ENCODE data around the gene CHRNA4.

The CHRNA4 gene

GRCh38 chr20:63319164-63320040 lies 41.7 kb downstream of the CHRNA4 start:
- H3K4me1 ChIP-seq (ENCODE audit: low read length): no peaks in the 10 kb centered on the region
- H3K79me2 ChIP-seq (ENCODE audit: low read length): no peaks in the 10 kb centered on the region
- H3K36me3 ChIP-seq (replicated peaks; ENCODE audit: low read depth, low read length): no peaks in the 10 kb centered on the region
- no peak overlapping the region for H3K27ac ChIP-seq (ENCODE audit: low read length)
- no peak overlapping the region for H2AFZ ChIP-seq (ENCODE audit: low read depth, low read length)
- H3K27me3 ChIP-seq (ENCODE audit: low read depth, low read length): peaks cover 10% of the 10 kb centered on the region; the same call in 1 of the 2 replicates
- no peak overlapping the region for H3K4me3 ChIP-seq (ENCODE audit: low read length)
- TF ChIP-seq CTCF (IDR thresholded peaks at IDR 0.05; ENCODE audit: low read depth, low read length): no peak
- TF ChIP-seq EZH2phosphoT487 (IDR thresholded peaks at IDR 0.05; ENCODE audit: low read depth): no peak
- H3K9me3 ChIP-seq (ENCODE audit: insufficient read depth, low read length): no peaks in the 10 kb centered on the region
- no peak overlapping the region for H3K9ac ChIP-seq (ENCODE audit: low read length)
- no peaks in the 10 kb centered on the region for H4K20me1 ChIP-seq (ENCODE audit: insufficient read depth, low read length)
- H3K4me2 ChIP-seq (ENCODE audit: low read length): no peak overlapping the region

- no peaks in the 10 kb centered on the region for H3K9me3 ChIP-seq (ENCODE audit: insufficient read depth, low read length)
These were observed 42.6 kb downstream of the CHRNA4 start for GRCh38 chr20:63318391-63319163.

GRCh38 chr20:63317601-63318291 lies 43.4 kb downstream of the CHRNA4 start:
- Histone ChIP-seq H3K36me3 (replicated peaks; ENCODE audit: low read depth, low read length) (no peaks in the 10 kb centered on the region), H3K27ac (ENCODE audit: low read length) (no peak overlapping the region), H3K9ac (ENCODE audit: low read length) (no peak overlapping the region), H3K4me3 (ENCODE audit: low read length) (no peak overlapping the region), H3K79me2 (ENCODE audit: low read length) (no peaks in the 10 kb centered on the region), H2AFZ (ENCODE audit: low read depth, low read length) (no peak overlapping the region), H3K9me3 (ENCODE audit: insufficient read depth, low read length) (no peaks in the 10 kb centered on the region), H3K4me1 (ENCODE audit: low read length) (no peaks in the 10 kb centered on the region), H3K4me2 (ENCODE audit: low read length) (no peak overlapping the region), H4K20me1 (ENCODE audit: insufficient read depth, low read length) (no peaks in the 10 kb centered on the region), H3K27me3 (ENCODE audit: low read depth, low read length) (no peaks in the 10 kb centered on the region)
- no peak for TF ChIP-seq EZH2phosphoT487 (IDR thresholded peaks at IDR 0.05; ENCODE audit: low read depth)
- no peak for TF ChIP-seq CTCF (IDR thresholded peaks at IDR 0.05; ENCODE audit: low read depth, low read length)

More at GRCh38 chr20:63318391-63319163, 42.6 kb downstream of the CHRNA4 start:
- Histone ChIP-seq H3K36me3 (replicated peaks; ENCODE audit: low read depth, low read length) (no peaks in the 10 kb centered on the region), H4K20me1 (ENCODE audit: insufficient read depth, low read length) (no peaks in the 10 kb centered on the region), H3K4me2 (ENCODE audit: low read length) (no peak overlapping the region), H3K9ac (ENCODE audit: low read length) (no peak overlapping the region), H3K4me1 (ENCODE audit: low read length) (no peaks in the 10 kb centered on the region), H2AFZ (ENCODE audit: low read depth, low read length) (no peak overlapping the region), H3K79me2 (ENCODE audit: low read length) (no peaks in the 10 kb centered on the region), H3K27me3 (ENCODE audit: low read depth, low read length) (0 out of 2 replicates have a peak, but pooled peaks cover 3% of the 10 kb centered on the region), H3K4me3 (ENCODE audit: low read length) (no peak overlapping the region), H3K27ac (ENCODE audit: low read length) (no peak overlapping the region)
- TF ChIP-seq EZH2phosphoT487 (IDR thresholded peaks at IDR 0.05; ENCODE audit: low read depth) (no peak), CTCF (IDR thresholded peaks at IDR 0.05; ENCODE audit: low read depth, low read length) (no peak)

Data from OCI-LY3 (cell line).